K562 (cell line): Measurements from ENCODE around the gene PSMC3IP. TPM values are rescaled to one million over a fixed set of nuclear protein-coding genes. Genes with fewer than 3 reads are reported as not detected.

Experiments
- E2F6 ChIP-seq, 2 experiments: IDR thresholded peaks; 2 replicates each; pipeline ENCODE4 v1.6.1; 2011; ENCODE audit warnings: borderline replicate concordance in 1 of 2, control low read depth in 1 of 2, low read depth in 1 of 2, low read length in 1 of 2, mild to moderate bottlenecking in 1 of 2, mixed read lengths in 1 of 2, moderate library complexity in 1 of 2; ENCODE audit not compliant: insufficient read depth in 1 of 2, insufficient read length in 1 of 2, poor library complexity in 1 of 2, severe bottlenecking in 1 of 2; ENCODE audit errors: extremely low read depth in 1 of 2
- HMG20A ChIP-seq: fragments of 450-650 bp; formaldehyde crosslinking; conservative IDR thresholded peaks from 2 replicates; pipeline ENCODE4 v1.4.0; 2020; ENCODE audit warnings: mild to moderate bottlenecking, mixed read lengths
- POLR2A ChIP-seq: fragments of 450-650 bp; conservative IDR thresholded peaks from 2 replicates; pipeline ENCODE4 v1.6.1; 2016
- SMAD4 ChIP-seq: fragments of 250-450 bp; sonication (Bioruptor Pico); conservative IDR thresholded peaks from 2 replicates; pipeline ENCODE4 v1.8.0; 2021; ENCODE audit warnings: inconsistent platforms, mild to moderate bottlenecking, moderate library complexity
- ZNF124 ChIP-seq: sonication (generic); formaldehyde crosslinking; IDR thresholded peaks from 2 replicates; pipeline ENCODE4 v1.8.1; 2022; ENCODE audit warnings: missing genetic modification reagents
- ZNF398 ChIP-seq: fragments of 250-450 bp; sonication (Bioruptor Pico); IDR thresholded peaks from 2 replicates; pipeline ENCODE4 v1.8.0; 2021; ENCODE audit warnings: moderate library complexity, mild to moderate bottlenecking, inconsistent platforms
- ZNF449 ChIP-seq: fragments of 250-450 bp; sonication (Bioruptor Pico); IDR thresholded peaks from 2 replicates; pipeline ENCODE4 v1.8.0; 2022; ENCODE audit warnings: moderate library complexity, mild to moderate bottlenecking, inconsistent platforms
- polyA plus RNA-seq, 8 experiments: library from polyadenylated mRNA; depleted of rRNA in 4 of 8; stranded (reverse) in 5 of 8; unstranded in 3 of 8; fragments of >200 nt; fragmentation: Nextera tagmentation in 2 of 8; fragmentation: Illumina TruSeq in 1 of 8; extraction: Ambion mirVana in 2 of 8; extraction: Trizol in 1 of 8; gene quantifications; 2 replicates each; pipeline versions ENCODE4 v1.2.1 to v1.2.3, GENCODE V29; 2011 to 2014; ENCODE audit warnings: inconsistent platforms in 1 of 8, missing spikeins in 1 of 8
- total RNA-seq, 7 experiments: library from RNA; depleted of rRNA in 6 of 7; stranded (reverse); fragments of >200 nt in 6 of 7; fragmentation: Illumina TruSeq in 2 of 7; extraction: Trizol in 2 of 7; gene quantifications; 2 replicates each; pipeline versions ENCODE4 v1.2.1 to v1.2.3, GENCODE V29; 2011 to 2021; ENCODE audit warnings: low replicate concordance in 1 of 7

The PSMC3IP gene
- total and polyA plus RNA-seq, 9 of the 15 experiments (the other 6 are each of a cell fraction or from before 2014, with no cell fraction given): 13.8 to 65.6 (median 32.8) TPM

GRCh38 chr17:42562388-42563142 is 15.0 kb downstream of the PSMC3IP start (continued):
- no peak for TF ChIP-seq ZNF398 (CRISPR knock-in tag)
- TF ChIP-seq E2F6 (IDR thresholded peaks at IDR 0.05; ENCODE audit: borderline replicate concordance in 1 of 2, extremely low read depth in 1 of 2, insufficient read depth in 1 of 2, insufficient read length in 1 of 2, low read depth in 1 of 2, low read length in 1 of 2, poor library complexity in 1 of 2, severe bottlenecking in 1 of 2): peak in 1 of 2 experiments; percentile 33
- TF ChIP-seq ZNF124 (CRISPR knock-in tag): no peak
- no peak for TF ChIP-seq HMG20A (CRISPR knock-in tag)
- peak; percentile 41 for TF ChIP-seq POLR2A
- no peak for TF ChIP-seq SMAD4
- no peak for TF ChIP-seq ZNF449 (CRISPR knock-in tag)
- TF ChIP-seq, all 486 proteins: peak for 42
